Activated T-cell treated with anti-CD3 and anti-CD28 coated beads for 1 hour (primary cell): ENCODE measurements around the gene DCP1B.
"Not testable (repeated sequence)": the region's sequence is repeated elsewhere in the genome, so short reads cannot be mapped to it uniquely, and the experiment has no call there.

Experiments
- DNase-seq: peaks from one replicate; pipeline ENCODE4 v3.0.0-alpha.2; 2020; ENCODE audit warnings: low read depth

Gene DCP1B

GRCh38 chr12:1977109-1977508 lies 27.1 kb downstream of the DCP1B start:
- DNase-seq = no peak

- no peak for DNase-seq
Observed at GRCh38 chr12:1974812-1975211, 29.4 kb downstream of the DCP1B start.

- no peak for DNase-seq
Observed at GRCh38 chr12:1972856-1973317, 31.4 kb downstream of the DCP1B start.

DNA sequence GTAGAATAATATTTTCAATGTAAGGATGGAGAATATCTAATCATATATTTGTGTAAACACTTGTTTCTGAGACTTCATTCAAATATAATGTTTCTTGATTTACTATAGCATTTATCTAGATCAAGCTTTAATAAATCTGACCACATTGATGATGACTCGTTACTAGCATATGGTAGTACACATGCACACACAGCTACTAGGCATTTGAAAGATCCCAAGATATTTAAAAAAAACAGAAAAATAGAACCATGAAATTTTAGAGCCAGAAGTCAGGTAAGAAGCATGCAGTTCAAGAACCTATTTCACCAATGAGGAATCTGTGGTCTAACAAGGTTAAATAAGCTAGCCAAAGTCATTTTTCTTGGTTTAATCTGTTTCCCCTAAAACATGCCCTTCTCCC lies 32.0 kb downstream of the DCP1B start:
- no peak for DNase-seq

GRCh38 chr12:1970331-1970900 lies 33.8 kb downstream of the DCP1B start:
- no peak for DNase-seq

GRCh38 chr12:1966561-1967226 lies 37.6 kb downstream of the DCP1B start:
- DNase-seq = no peak

GRCh38 chr12:1965916-1966315 lies 38.3 kb downstream of the DCP1B start:
- no peak for DNase-seq

DNA sequence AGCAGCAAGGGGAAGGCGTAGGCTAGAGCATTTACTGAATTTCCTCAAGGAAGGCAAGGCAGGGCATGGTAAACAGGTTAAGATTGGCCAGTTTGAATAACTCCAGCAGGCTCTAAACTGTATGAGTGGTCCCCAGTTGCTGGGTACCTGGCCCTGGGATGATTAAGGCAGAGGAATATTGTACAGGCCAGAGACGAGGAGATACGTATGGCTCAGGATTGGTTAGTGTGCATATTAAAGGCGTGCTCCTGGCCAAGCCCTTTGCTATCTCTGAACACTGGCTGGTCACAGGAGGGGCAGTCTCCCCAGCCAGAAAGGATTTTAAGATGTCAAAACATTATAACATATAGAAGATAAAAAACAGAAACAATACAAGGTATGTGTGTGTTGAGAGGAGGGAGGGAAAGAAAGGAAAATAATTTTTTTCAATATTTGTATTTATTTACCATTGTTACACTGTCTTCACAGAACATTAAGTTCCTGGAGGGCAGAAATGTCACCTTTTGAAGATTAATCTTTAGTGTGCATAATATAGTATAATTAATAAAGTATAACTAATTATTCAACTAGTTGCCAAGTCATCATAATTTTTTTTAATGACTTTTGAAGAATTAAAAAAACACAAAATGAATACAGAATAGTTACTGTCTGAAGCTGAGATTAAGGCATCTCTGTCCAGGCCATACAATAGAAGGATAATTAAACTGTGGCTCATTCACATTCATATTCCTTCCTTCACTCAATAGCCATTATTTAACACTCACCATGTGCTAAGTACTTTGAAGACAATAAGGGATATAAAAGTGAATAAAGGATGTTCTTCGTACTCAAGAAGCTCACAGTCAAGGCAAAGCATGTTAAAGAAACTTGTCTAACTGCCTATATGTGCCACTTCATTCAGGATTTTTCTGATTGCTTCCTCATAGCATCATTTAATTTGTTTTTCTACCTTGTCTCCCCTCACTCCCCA lies 41.9 kb downstream of the DCP1B start:
- DNase-seq = no peak

DNA sequence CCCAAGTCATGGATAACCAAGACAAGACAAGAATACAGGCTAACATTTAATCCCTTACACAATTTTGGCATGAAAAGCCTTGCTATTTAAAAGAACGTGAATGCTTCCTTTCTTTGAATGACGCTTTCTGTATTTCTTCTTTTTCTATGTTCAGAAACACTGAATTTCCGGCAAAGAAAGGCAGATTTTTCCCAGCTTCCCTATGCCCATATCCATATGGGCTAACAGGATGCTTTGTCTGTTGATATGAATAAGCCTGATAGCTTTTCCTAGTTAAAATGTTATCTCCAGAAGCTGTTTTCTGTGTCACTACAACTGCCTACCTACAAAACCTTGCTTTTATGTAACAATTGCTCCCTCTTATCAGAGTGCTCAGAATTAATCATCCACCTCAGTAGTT lies 47.5 kb downstream of the DCP1B start:
- DNase-seq = no peak

DNA sequence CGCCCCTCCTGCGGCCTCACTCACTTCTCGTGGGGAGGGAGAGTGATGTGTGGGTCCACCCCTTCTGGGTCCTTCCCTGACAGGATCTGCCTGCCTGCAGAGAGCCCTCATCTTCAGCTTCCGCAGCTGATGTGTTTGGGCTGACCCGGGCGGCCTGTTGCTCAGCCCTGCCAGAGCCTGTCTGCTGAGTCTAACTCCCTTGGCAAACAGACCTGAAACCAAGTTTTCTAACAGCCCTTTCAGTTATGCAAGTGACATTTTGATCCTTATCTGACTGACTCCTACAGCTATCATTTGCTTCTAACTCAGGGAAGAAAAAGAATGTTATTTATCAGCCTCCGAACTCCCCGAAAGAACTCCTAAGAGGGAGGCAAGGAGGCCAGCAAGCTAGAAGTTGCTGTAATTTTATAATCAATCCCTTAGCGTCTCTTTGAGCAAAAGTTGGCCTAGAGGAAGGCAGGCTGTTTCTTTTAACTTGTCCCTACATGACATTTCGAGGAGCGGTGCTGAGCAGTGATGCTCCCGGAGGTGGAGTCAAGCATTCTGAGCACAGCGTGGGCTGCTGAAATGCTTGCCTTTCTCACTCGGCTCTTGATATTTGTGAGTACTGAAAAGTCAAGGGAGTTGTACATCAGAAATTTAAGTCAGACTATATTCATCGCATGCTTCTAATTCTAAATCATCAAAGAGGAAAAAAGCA lies 54.3 kb downstream of the DCP1B start:
- DNase-seq = no peak

DNA sequence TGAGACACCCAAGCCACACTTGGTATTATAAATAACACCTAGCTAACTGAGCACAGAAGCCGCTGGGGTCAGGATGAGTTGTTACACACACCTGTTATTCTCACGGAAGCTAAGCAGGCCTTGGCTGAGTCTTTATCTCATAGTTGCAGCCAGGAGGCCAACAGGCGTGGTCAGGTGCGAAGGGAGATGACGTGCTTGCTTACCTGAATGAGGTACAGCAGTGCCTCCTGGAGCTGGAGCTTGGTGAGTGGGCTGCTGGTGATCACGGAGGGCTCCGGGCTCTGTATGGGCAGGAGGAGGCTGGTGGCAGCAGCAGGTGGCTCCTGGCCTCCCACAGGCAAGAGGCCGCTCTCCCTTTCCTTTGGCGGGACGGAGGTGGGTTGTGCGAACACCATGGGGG lies 55.4 kb downstream of the DCP1B start:
- DNase-seq = no peak

DNA sequence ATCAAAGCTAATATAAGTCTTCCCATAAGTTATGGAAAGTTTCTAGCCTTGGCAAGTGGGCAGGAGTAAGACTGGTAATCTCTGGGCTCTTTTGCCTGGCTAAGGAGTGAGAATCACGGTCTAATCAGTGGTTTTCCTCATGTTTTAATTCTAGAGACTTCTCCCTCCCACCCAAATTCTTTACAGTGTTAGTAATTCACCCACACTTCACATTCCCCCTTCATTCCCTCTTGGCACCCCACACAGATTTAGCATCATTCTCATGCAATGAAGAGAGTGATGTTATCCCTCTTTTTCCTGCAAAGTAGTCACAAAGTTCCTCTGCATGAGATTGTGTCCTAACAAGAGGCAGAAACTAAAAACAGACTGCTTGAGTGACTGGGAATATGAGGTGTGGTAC lies 57.2 kb downstream of the DCP1B start:
- no peak for DNase-seq

DNA sequence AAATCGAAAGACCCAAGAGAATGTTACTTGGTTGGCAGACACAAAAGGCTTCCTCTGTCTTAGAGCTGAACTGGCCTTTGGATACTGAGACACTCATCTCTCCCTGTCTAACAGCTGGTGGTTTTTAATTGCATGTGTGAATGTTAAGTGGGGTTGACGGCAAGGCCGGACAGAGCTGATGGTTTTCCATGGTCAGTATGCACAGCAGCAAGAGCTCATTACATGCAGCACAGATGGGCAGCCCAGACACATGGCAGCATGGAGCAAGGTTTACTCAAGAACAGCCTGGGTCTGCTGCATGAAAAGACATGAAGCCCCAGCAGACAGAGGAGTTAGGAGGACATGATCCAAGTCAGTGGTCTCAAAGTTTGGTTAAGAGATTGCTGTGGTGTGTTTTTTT lies 58.0 kb downstream of the DCP1B start:
- DNase-seq = no peak

- DNase-seq = not testable (repeated sequence)
Observed at GRCh38 chr12:1945502-1945901, 58.8 kb downstream of the DCP1B start.

DNA sequence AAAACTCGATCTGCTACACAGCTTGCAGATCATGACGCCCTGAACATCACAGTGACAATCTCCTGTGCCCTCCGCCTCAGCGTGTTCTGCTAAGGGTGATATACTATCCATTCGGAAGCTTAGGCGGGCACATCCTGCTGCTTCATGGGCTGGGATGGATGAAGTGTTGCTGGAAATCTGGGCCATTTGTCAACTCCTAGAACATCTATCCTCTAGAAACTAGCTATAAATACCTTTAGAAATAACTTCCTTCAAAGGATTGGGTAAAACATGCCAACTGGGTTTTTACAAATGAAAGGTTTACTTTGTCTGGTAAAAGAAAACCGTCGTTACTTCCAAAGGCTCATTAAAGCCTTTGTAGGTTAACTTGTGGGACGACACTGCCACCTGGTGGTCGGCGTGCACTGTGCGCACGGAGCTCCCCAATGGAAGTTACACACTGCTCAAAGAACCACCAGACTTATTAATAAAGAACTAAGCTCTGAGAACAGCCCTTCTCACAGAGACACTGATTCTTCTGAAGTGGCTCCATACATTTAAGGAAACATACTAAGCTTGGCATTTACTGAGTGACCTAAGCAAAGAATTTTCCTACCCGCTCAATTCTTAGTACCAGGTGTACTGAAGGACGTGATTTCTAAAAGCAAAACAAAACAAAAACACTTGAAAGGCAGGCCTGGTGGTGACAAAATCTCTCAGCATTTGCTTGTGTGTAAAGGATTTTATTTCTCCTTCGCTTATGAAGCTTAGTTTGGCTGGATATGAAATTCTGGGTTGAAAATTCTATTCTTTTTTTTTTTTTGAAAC lies 64.3 kb downstream of the DCP1B start:
- DNase-seq = peak; percentile 95

DNA sequence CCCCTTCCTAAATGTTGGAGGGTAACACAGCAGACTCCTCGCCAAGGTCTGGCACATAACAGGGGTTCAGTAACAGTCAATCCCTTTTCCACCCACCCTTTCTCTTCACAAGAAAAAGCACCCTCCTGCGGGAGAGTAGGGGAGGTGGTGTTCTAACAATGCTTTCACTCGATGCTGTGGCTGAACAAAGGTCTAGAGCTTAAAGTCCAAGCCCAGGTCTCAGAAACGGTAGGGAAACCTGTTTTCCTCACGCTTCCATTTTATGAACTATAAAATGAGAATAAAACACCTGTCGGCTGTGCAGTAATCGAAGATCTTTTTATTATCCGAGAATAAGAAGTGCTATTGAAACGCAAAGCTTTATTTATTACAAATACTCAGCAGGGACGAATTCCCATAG lies 64.9 kb downstream of the DCP1B start:
- DNase-seq = no peak

- no peak for DNase-seq
Observed at GRCh38 chr12:1937481-1938224, 66.6 kb downstream of the DCP1B start.

DNA sequence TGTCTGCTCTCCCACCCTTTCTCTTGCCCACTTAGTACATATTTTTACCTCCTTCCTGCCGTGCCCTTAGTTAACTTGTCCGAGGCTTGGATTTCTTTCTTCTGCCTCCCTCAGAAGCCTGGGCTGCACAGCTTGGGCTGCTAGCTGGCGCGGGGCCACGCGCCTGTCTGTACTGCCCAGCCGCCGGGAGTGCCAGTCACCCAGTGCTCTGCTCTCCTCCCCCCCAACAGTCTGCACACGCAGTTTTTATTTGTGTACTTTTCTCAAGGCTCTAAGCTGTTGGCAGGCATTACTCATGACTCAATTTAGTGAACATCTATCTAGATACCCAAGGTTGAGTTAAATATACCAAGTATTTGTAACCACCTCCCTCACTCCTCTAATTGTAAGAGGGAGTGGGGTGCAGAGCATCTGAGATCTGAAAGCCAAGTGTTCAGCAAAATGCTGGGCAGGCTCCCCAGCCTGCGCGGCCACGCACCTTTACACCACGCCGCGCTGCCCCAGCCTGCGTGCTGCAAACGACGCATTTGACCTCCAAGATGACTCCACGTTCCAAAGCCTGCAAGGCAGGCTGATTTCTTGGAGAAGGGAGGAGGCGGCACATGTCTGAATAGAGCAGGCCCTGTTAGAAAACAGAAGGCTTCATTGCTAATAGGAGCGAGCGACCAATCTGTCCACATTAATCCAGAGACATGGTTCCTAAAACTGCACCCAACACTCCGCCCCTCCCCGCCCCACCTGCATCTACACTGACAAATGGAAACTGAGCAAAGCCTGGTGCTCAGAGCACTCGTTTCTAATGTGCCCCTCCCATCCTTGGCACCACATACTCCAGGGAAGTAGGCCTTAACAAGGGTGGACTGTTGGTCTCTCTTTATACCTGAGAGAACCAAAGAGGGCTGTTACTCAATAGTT lies 67.6 kb downstream of the DCP1B start:
- no peak for DNase-seq

DNA sequence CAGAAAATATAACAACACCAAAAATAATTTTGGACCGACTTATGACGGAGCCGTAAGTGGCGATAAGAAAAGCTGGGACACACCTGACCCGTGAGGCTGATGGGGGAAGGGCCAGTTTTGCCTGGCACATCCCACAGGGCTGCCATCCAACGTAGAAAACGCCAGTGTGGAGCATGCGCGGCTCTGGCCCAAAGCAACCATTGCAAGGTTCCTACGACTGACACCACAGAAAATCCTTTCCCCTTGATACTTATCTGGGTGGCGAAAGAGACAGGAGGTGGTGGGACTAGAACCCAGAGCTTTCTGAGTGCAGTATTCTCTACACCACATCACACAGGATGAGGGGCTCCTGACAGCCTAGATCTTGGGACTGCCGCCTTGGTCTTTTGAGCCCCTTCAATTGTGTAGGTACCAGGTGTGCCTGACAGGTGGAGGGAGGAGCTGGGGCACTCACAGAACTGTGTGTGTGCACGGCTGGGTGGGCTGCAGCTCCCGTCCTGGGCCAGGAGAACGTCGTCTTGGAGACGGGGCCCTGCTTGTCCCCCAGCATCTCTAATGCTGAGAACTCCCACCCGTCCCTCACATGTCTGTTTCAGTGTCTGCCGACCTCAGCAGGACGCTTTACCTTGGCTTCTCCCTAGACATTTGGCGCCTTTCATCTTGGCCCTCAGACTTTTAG lies 68.4 kb downstream of the DCP1B start:
- no peak for DNase-seq
